Mononuclear cell (primary cell): ENCODE data around the gene NXN. TPM values are rescaled to one million over a fixed set of nuclear protein-coding genes. Genes with fewer than 3 reads are reported as not detected.

Experiments used
- H3K27me3 ChIP-seq: 2 replicates; pipeline ENCODE4 v1.6.0; 2011; ENCODE audit warnings: low read length, control low read depth; ENCODE audit not compliant: insufficient read depth
- H3K4me1 ChIP-seq: 2 replicates; pipeline ENCODE4 v1.5.1; 2011; ENCODE audit warnings: mild to moderate bottlenecking, low read length, control low read depth; ENCODE audit not compliant: insufficient read depth
- H3K4me3 ChIP-seq: 2 replicates; pipeline ENCODE4 v1.5.1; 2011; ENCODE audit warnings: mild to moderate bottlenecking, low read length, moderate library complexity
- H3K9me3 ChIP-seq: 2 replicates; pipeline ENCODE4 v1.5.1; 2011; ENCODE audit warnings: low read depth, mild to moderate bottlenecking, control low read depth, low read length
- total RNA-seq: library from RNA; depleted of rRNA; stranded (reverse); fragments of >200 nt; gene quantifications from one replicate; pipeline ENCODE4 v1.2.3, GENCODE V29; 2012

Gene NXN
- total RNA-seq, 1 donor: 0.52 TPM

- Histone ChIP-seq H3K4me1 (no peaks in the 10 kb centered on the region), H3K9me3 (no peaks in the 10 kb centered on the region), H3K4me3 (no peak overlapping the region), H3K27me3 (no peaks in the 10 kb centered on the region)
Measured at GRCh38 chr17:1010586-1010985, 31.0 kb upstream of the NXN start.

- no peaks in the 10 kb centered on the region for H3K4me1 ChIP-seq
- no peaks in the 10 kb centered on the region for H3K9me3 ChIP-seq
- no peaks in the 10 kb centered on the region for H3K27me3 ChIP-seq
- no peak overlapping the region for H3K4me3 ChIP-seq
Measured at GRCh38 chr17:1010086-1010450, 30.5 kb upstream of the NXN start.

- H3K4me3 ChIP-seq: no peak overlapping the region
- H3K4me1 ChIP-seq: no peaks in the 10 kb centered on the region
- H3K9me3 ChIP-seq: no peaks in the 10 kb centered on the region
- H3K27me3 ChIP-seq: no peaks in the 10 kb centered on the region
Measured at GRCh38 chr17:1009229-1010085, 29.9 kb upstream of the NXN start.

- no peak overlapping the region for H3K4me3 ChIP-seq
- no peaks in the 10 kb centered on the region for H3K27me3 ChIP-seq
- H3K9me3 ChIP-seq: no peaks in the 10 kb centered on the region
- H3K4me1 ChIP-seq: no peaks in the 10 kb centered on the region
Measured at GRCh38 chr17:1008008-1008761, 28.6 kb upstream of the NXN start.

GRCh38 chr17:1007310-1008007, 27.9 kb upstream of the NXN start:
- H3K27me3 ChIP-seq: no peaks in the 10 kb centered on the region
- H3K9me3 ChIP-seq: no peaks in the 10 kb centered on the region
- no peaks in the 10 kb centered on the region for H3K4me1 ChIP-seq
- no peak overlapping the region for H3K4me3 ChIP-seq

- no peak overlapping the region for H3K4me3 ChIP-seq
- no peaks in the 10 kb centered on the region for H3K4me1 ChIP-seq
- H3K27me3 ChIP-seq: no peaks in the 10 kb centered on the region
- no peaks in the 10 kb centered on the region for H3K9me3 ChIP-seq
Measured at GRCh38 chr17:1006054-1006453, 26.5 kb upstream of the NXN start.

GRCh38 chr17:1005361-1005946, 25.9 kb upstream of the NXN start:
- H3K4me1 ChIP-seq: no peaks in the 10 kb centered on the region
- no peak overlapping the region for H3K4me3 ChIP-seq
- H3K27me3 ChIP-seq: no peaks in the 10 kb centered on the region
- no peaks in the 10 kb centered on the region for H3K9me3 ChIP-seq

GRCh38 chr17:1004769-1005295, 25.3 kb upstream of the NXN start:
- H3K4me3 ChIP-seq: no peak overlapping the region
- H3K4me1 ChIP-seq: no peaks in the 10 kb centered on the region
- H3K9me3 ChIP-seq: no peaks in the 10 kb centered on the region
- no peaks in the 10 kb centered on the region for H3K27me3 ChIP-seq

GRCh38 chr17:1003972-1004768, 24.6 kb upstream of the NXN start:
- H3K4me1 ChIP-seq: no peaks in the 10 kb centered on the region
- no peaks in the 10 kb centered on the region for H3K9me3 ChIP-seq
- no peaks in the 10 kb centered on the region for H3K27me3 ChIP-seq
- no peak overlapping the region for H3K4me3 ChIP-seq

GRCh38 chr17:1003633-1003971, 24.0 kb upstream of the NXN start:
- Histone ChIP-seq H3K4me1 (peaks cover 3% of the 10 kb centered on the region), H3K9me3 (no peaks in the 10 kb centered on the region), H3K27me3 (no peaks in the 10 kb centered on the region), H3K4me3 (no peak overlapping the region)

- H3K4me3 ChIP-seq: no peak overlapping the region
- peaks cover 10% of the 10 kb centered on the region for H3K4me1 ChIP-seq
- no peaks in the 10 kb centered on the region for H3K27me3 ChIP-seq
- no peaks in the 10 kb centered on the region for H3K9me3 ChIP-seq
Measured at GRCh38 chr17:1002771-1003555, 23.4 kb upstream of the NXN start.

- Histone ChIP-seq H3K9me3 (no peaks in the 10 kb centered on the region), H3K4me3 (no peak overlapping the region), H3K27me3 (no peaks in the 10 kb centered on the region), H3K4me1 (peaks cover 16% of the 10 kb centered on the region)
Measured at GRCh38 chr17:1002412-1002753, 22.8 kb upstream of the NXN start.

GRCh38 chr17:1001640-1002411, 22.2 kb upstream of the NXN start:
- Histone ChIP-seq H3K4me1 (peaks cover 17% of the 10 kb centered on the region), H3K9me3 (no peaks in the 10 kb centered on the region), H3K27me3 (no peaks in the 10 kb centered on the region), H3K4me3 (no peak overlapping the region)
